Brain microvascular endothelial cell (primary cell): ENCODE data around the gene VSX1.

Source experiments
- DNase-seq: peaks from one replicate; pipeline ENCODE4 v3.0.0-alpha.2; 2020
- H3K27ac ChIP-seq: fragments of 250-450 bp; sonication (Bioruptor Pico); 2 replicates; pipeline ENCODE4 v1.5.1; 2020; ENCODE audit warnings: mild to moderate bottlenecking, moderate library complexity
- H3K27me3 ChIP-seq: fragments of 250-450 bp; sonication (Bioruptor Pico); replicated peaks from 2 replicates; pipeline ENCODE4 v1.5.1; 2020; ENCODE audit warnings: mild to moderate bottlenecking
- H3K36me3 ChIP-seq: fragments of 250-450 bp; sonication (Bioruptor Pico); replicated peaks from 2 replicates; pipeline ENCODE4 v1.5.1; 2020; ENCODE audit warnings: mild to moderate bottlenecking
- H3K4me3 ChIP-seq: 2 replicates; pipeline ENCODE4 v1.5.1; 2011; ENCODE audit warnings: low read depth, mild to moderate bottlenecking, control low read depth, low read length, moderate library complexity
- in situ Hi-C: cut with HindIII; loops from 2 replicates; pipeline ENCODE4 v1.10.0; 2017; ENCODE audit warnings: low sequenced_read_pairs, low pct_ligation_motif_present
- TF ChIP-seq, protein P1 (sequence below): IDR thresholded peaks from 2 replicates; pipeline ENCODE4 v1.5.1; 2011; ENCODE audit warnings: low read depth, mild to moderate bottlenecking, moderate library complexity, low read length, control low read depth, inconsistent platforms; ENCODE audit errors: missing control alignments

VSX1 gene

DNA sequence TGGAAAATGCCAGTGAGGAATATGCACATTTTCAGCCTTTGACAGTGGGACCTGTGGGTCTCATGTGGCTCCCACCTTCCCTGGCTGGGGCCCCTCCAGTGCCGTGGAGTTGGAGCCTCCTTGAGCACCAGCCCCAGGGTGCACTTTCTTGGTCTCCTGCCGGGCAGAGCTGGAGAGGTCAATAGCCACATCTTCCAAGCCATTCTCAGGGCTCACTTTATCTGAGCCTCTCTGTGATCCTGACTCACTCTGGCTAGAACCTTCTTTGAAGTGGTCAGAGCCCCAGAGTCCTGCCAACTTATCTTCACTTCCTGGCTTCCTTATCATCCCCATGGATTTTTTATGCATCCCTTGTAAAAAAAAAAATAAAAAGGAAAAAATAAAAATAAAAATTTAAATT is 5.7 kb downstream of the VSX1 start:
- TF ChIP-seq, protein P1, sequence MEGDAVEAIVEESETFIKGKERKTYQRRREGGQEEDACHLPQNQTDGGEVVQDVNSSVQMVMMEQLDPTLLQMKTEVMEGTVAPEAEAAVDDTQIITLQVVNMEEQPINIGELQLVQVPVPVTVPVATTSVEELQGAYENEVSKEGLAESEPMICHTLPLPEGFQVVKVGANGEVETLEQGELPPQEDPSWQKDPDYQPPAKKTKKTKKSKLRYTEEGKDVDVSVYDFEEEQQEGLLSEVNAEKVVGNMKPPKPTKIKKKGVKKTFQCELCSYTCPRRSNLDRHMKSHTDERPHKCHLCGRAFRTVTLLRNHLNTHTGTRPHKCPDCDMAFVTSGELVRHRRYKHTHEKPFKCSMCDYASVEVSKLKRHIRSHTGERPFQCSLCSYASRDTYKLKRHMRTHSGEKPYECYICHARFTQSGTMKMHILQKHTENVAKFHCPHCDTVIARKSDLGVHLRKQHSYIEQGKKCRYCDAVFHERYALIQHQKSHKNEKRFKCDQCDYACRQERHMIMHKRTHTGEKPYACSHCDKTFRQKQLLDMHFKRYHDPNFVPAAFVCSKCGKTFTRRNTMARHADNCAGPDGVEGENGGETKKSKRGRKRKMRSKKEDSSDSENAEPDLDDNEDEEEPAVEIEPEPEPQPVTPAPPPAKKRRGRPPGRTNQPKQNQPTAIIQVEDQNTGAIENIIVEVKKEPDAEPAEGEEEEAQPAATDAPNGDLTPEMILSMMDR: no peak
- DNase-seq: no peak
- Histone ChIP-seq H3K27ac (no peak overlapping the region), H3K4me3 (no peak overlapping the region), H3K27me3 (peaks cover 67% of the 10 kb centered on the region), H3K36me3 (no peaks in the 10 kb centered on the region)
- in situ Hi-C loops: no loop called here

DNA sequence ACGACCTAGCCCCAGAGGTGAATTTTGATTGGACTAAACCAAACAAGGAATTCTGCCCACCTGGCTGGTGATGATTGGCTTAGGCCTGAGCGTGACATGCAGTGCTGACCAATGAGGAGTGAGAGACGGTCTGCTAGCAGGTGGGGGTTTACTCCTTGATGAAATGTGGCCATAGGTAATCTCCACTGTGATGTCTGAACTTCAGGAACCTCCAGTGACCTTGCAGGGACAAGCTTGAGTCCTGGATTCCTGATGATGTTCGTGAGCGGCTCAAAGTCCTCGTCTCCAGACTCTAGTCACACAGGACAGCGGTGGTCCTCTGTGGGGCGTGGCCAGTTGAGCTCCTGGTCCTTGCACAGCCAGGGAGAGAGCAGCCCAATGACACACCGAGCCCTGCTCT is 8.4 kb downstream of the VSX1 start:
- Histone ChIP-seq H3K4me3 (no peak overlapping the region), H3K27me3 (peaks cover 53% of the 10 kb centered on the region), H3K27ac (no peak overlapping the region), H3K36me3 (no peaks in the 10 kb centered on the region)
- no peak for DNase-seq
- TF ChIP-seq, protein P1: no peak
- in situ Hi-C loops: no loop called here

DNA sequence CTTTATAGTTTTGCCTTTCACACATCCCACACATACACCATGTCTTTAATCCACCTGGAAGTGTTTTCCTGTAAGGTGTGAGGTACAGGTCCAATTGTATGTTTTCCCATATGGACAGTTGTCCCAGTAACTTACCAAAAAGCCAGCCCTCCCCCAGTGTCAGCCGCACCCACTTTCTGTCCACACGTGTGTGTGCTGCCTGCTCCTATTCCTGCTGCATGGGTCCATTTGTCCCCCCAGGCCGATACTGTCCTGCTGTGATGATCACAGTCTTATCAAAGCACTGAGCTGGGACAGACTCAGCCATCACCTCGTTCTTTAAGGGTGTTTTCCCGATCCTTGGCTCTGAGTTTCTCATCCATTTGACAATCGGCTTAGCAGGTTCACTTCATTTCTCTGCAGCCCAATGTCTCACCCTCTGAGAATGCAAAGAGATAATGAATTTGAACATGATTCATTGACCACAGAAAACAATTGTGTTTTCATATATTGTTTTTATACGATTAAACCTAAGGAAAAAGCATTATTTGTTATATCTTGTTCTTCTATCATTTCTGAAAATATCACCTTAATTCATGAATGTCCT is 9.6 kb downstream of the VSX1 start:
- in situ Hi-C loops: no loop called here
- peak; percentile 28 for DNase-seq
- H3K36me3 ChIP-seq: no peaks in the 10 kb centered on the region
- no peak overlapping the region for H3K4me3 ChIP-seq
- no peak overlapping the region for H3K27ac ChIP-seq
- H3K27me3 ChIP-seq: peaks cover 43% of the 10 kb centered on the region
- TF ChIP-seq, protein P1: no peak

DNA sequence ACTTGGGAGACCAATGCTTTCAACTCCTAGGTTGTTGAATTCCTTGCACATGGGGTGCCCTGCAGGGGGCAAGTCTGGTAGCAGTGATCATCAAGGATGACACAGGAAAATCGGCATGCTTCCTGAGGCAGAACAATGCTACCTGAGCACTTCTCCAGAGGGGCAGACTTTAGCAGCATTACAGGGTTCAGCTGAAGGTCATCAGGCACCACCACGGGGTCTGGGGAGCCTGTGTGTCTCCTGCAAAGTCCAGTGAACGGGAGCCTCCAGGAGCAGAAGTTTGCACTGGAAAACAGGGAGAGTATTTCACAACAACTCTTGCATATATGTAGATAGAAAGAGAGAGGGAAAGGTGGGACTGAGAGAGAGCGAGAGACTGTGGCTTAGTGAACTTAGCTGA is 10.2 kb downstream of the VSX1 start:
- Histone ChIP-seq H3K27me3 (peaks cover 39% of the 10 kb centered on the region), H3K4me3 (no peak overlapping the region)
- DNase-seq: no peak

DNA sequence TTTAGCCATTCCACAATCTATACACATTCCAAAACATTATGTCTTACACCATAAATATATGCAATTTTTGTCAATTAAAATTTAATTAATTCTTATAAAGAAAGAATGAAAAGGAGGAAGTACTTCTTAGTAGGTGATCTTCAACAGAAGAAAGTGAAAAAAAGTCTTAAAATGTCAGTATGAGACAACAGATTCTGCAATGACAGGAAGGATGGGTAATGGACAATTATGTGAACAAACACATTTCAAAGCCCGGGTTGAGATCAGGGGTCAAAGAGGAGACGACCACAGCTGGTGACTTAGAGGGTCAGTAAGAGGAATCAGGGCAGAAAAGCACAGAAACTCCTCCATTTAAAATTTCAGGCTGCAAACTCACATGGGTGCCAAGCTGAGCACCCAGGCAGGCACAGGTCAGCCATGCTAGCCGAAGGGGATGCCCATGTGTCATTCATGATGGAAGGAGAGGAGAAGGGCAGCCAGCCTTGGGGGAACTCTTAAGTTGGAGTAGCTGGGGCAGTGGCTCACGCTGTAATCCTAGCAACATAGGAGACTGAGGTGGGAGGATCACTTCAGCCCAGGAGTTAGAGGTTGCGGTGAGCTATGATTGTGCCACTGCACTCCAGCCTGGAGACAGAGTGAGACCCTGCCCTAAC is 11.0 kb downstream of the VSX1 start:
- Histone ChIP-seq H3K27ac (no peak overlapping the region), H3K27me3 (peaks cover 33% of the 10 kb centered on the region), H3K36me3 (no peaks in the 10 kb centered on the region), H3K4me3 (no peak overlapping the region)
- in situ Hi-C loops: no loop called here
- no peak for DNase-seq
- TF ChIP-seq, protein P1: no peak

More for the DNA sequence above, 10.2 kb downstream of the VSX1 start:
- in situ Hi-C loops: no loop called here
- Histone ChIP-seq H3K27ac (no peak overlapping the region), H3K36me3 (no peaks in the 10 kb centered on the region)
- TF ChIP-seq, protein P1: no peak
